Measurements from ENCODE around the gene CYREN.
A peak's percentile ranks its signal among the peaks of the same experiment; 100 is the strongest.
"Not testable (repeated sequence)": the region's sequence is repeated elsewhere in the genome, so short reads cannot be mapped to it uniquely, and the experiment has no call there.

CYREN gene

GRCh38 chr7:135159359-135160085, 11.0 kb downstream of the CYREN start:
- no peak for DNase-seq (ENCODE audit: low read depth, low spot score)

GRCh38 chr7:135158874-135159273, 11.6 kb downstream of the CYREN start:
- DNase-seq (ENCODE audit: low read depth, low spot score) = no peak

GRCh38 chr7:135158141-135158655, 12.3 kb downstream of the CYREN start:
- DNase-seq (ENCODE audit: low read depth, low spot score) = no peak

GRCh38 chr7:135156290-135156689, 14.2 kb downstream of the CYREN start:
- DNase-seq (ENCODE audit: low read depth, low spot score) = no peak

- DNase-seq (ENCODE audit: low read depth, low spot score) = no peak
Observed at GRCh38 chr7:135154734-135155133, 15.8 kb downstream of the CYREN start.

DNA sequence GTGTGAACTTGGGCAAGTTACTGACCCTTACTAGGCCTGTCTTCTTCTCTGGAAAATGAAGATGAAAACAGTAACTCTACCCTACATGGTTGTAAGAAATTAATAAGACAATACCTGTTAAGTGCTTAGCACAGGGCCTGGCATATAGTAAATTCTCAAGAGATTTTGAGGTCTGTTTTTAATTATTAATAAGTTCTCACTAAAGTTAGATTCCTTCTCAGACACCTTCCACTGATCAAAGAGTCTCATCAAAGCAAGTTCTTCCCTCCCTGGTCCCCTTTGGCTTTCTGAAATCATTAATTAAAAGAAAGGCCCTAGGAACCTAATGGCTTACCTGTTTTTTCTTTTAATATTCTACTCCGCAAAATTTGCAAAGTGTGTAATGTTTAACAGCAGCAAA, 18.1 kb downstream of the CYREN start:
- DNase-seq (ENCODE audit: low read depth, low spot score) = no peak

DNA sequence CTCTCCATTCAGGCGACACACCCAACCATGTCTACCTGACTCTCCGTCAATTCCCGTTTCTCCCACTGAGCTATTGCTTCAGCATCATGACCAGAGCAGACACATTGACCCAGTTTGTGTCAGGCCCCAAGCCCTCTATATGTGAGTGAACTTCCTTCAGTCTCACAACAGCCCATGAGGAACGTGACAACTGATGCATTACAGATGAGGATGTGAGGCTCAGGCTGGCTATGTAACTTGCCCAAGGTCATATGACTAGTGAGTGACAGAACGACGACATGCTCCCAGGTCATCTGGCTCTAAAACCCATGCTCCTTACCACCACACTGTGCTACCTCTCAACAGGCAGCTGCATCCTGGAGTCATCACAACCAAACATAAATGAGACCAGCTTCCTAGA, 19.0 kb downstream of the CYREN start:
- DNase-seq (ENCODE audit: low read depth, low spot score) = no peak

GRCh38 chr7:135151132-135151531, 19.4 kb downstream of the CYREN start:
- no peak for DNase-seq (ENCODE audit: low read depth, low spot score)

- DNase-seq (ENCODE audit: low read depth, low spot score) = no peak
Observed at GRCh38 chr7:135150072-135150782, 20.3 kb downstream of the CYREN start.

DNA sequence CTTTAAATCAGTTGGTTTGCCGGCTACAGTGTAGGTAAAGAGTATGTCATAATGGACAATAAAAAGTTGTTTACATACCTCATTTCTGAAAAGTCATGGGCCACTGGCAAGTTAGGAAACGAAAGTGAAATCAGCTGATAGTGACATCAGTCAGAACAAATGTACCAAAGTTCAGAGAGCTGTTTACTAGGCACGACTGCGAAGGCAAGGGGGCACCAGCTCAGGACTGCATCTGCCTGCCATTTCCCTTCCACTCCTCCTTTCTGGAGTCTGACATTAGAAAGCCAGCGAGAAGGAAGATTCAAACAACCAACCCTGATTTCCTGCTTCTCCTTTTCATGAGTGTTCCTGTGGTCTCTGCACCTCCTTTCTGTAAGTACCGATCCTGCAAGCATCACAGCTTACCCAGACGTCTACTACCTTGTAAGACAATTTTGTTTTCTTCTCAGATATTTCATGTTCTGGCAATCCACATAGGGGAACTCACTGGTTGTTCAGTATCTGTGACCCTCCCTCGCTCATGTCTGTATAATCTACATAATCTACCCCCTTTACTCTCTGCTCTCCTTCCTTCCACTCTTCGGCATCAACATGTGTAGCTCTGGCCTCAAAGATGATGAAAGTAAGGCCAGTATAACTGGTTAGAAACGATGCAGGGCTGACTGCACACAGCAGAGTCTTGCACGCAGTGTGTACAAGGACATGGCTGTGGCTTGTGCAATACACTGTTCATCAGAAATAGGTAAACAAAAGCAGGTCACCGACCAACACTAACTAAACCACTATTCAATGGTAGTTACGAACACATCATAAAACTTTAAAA, 22.4 kb downstream of the CYREN start, which contains the start of gene TMEM140:
TSS of gene TMEM140 (plus strand) at position 174 of the 823 bp plus-strand sequence. CDS start 16,370 bp downstream, outside the sequence.
- peak; percentile 50 for DNase-seq (ENCODE audit: low read depth, low spot score)

GRCh38 chr7:135147341-135147898, 23.1 kb downstream of the CYREN start:
- DNase-seq (ENCODE audit: low read depth, low spot score) = no peak

GRCh38 chr7:135143885-135144668, 26.4 kb downstream of the CYREN start:
- no peak for DNase-seq (ENCODE audit: low read depth, low spot score)

DNA sequence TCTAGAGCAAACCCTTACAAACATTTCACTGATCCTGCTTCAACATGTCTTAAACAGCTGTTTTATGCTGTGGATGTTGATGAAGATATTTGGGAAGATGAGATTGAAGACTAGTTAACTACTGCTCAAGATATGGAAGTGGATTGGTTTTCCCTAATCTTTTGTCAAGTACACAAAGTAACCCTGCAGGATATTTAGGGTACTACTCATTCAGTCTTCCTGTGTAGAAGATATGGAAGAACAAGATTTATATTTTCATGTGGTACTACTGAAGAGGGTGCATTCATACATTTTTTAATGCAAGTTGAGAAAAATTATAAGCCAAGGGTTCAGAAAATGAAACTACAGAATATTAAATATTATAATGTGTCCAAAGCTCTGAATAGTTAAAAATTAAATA, 40.9 kb downstream of the CYREN start:
- no peak for DNase-seq (ENCODE audit: low read depth, low spot score)

GRCh38 chr7:135128931-135129330, 41.6 kb downstream of the CYREN start:
- no peak for DNase-seq (ENCODE audit: low read depth, low spot score)

DNA sequence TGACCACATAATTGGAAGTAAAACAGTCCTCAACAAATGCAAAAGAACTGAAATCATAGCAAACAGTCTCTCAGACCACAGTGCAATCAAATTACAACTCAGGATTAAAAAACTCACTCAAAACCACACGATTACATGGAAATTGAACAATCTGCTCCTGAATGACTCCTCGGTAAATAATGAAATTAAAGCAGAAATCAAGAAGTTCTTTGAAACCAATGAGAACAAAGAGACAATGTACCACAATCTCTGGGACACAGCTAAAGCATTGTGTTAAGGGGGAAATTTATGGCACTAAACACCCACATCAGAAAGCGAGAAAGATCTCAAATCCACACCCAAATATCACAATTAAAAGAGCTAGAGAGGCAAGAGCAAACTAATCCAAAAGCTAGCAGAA, 45.9 kb downstream of the CYREN start:
- DNase-seq (ENCODE audit: low read depth, low spot score) = not testable (repeated sequence)

GRCh38 chr7:135121868-135122267, 48.6 kb downstream of the CYREN start:
- no peak for DNase-seq (ENCODE audit: low read depth, low spot score)

DNA sequence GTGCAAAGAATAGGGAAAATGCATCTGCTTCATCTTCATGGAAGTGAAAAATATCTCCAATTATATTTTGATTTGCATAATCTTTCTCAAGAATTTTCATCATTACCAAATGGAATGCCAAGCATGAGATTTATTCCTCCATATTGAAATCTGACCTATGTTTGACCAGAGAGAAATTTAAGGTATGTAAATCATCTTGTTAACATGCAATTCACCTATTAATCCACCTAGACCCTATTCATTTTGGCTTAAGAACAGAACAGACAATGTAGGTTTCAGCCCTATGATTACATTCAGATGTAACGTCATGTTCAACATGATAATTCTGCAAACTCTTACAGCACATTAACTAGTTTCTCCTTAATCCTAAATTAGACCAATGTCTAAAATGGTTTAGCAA, 53.4 kb downstream of the CYREN start:
- DNase-seq (ENCODE audit: low read depth, low spot score) = no peak
